GM19351 (cell line): ENCODE measurements around the gene MAPRE3.

Experiments
- ATAC-seq: cut with Tn5 transposase; IDR thresholded peaks from one replicate; pipeline ENCODE4 v1.9.1; 2021; ENCODE audit warnings: mild to moderate bottlenecking, moderate library complexity; ENCODE audit not compliant: unreplicated experiment

Gene MAPRE3

DNA sequence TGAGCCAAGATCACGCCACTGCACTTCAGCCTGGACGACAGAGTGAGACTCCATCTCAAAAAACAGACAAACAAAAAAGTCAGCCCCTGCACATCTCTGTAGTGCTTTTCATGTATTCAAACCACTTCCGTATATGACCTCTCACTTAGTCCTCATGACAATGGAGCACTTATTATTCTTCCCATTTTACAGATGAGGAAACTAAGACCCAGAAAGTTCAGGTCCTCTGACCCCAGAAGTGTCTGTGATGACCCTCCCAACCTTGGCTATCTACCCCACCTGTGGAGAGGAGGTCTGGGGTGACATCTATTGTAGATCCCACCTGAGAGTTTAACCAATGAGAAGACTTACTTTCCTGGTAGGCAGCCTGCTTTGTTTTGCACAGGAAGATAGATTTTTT, 21.6 kb upstream of the MAPRE3 start:
- no peak for ATAC-seq

DNA sequence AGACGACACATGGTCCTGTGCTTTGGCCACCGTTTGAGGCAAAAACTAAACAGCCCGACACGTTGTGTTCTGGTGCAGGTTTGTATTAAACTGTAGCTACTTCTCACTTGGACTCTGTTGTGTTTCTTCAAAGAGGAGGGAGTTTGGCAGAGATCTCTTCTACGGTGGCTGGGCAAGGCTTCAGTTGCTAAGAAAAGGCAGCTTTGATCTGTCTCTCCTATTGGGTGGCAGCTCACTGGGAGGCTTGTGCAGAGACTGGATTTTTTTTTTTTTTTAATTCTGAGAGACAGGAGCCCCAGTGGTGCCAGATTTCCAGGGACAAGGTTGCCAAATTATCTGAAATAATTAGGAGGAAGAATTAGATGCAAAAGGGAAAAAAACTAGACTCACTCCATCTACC, 20.2 kb upstream of the MAPRE3 start:
- no peak for ATAC-seq

DNA sequence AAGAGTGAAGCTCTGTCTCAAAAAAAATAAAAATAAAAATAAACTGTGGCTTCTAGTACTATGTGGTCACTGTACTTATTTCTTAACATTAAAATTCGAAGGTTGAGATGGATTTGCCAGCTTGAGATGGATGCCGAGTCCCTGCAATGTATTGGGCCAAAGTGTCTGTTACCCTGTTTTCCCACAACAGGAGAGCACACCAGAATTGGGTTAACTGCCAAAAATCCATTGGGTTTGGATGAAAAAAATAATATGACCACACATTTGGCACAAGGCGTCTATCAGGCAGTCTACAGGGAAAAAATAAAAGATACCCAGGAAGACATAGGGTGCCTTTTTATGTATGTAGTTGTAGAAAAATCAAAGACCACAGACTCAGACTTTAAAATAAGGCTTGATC, 19.2 kb upstream of the MAPRE3 start:
- no peak for ATAC-seq

DNA sequence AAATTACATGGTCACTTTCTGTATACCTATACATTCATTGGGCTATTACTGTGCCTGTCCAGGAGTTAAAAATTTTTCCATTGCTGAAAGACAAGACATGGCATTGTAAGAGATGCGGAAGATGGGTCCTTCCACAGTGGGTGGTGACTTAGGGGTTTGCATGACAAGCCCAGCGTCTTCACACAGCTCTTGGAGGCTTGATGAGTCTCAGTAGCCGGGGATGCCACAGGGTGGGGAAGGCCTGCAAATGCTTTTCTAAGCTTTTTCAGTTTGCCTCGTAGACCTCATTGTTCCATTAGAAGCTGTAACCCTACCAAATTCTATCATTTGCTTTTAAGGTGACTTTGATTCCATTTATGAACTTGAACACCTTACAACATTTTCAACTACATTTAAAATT, 18.1 kb upstream of the MAPRE3 start:
- no peak for ATAC-seq

DNA sequence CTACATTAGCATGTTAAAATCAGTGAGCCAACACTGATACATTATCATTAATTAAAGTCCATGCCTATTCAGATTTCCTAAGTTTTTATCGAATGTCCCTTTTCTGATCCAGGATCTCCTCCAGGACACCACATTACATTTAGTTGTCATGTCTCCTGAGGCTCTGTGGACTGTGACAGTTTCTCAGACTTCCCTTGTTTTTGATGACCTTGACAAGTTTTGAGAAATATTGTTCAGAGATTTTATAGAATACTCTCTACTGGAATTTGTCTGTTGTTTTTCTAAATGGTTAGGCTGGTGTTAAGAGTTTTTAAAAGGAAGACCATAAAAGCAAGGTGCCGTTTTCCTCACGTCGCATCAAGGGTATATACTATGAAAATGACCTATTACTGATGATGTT, 16.3 kb upstream of the MAPRE3 start:
- no peak for ATAC-seq

DNA sequence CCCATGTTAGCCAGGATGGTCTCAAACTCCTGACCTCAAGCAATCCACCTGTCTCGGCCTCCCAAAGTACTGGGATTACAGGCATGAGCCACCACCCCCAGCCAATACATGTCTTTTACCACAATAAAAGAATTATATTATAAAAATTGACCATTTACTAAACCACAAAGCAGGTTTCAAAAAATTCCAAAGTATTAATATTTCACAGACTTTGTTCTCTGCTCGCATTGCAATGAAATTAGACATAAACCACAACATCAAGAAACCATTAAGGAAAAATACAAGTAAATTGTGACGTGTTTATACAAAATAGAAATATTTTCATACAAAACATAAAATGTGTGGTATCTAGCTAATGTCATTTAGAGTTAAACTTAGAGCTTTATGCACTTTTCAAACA, 13.4 kb upstream of the MAPRE3 start:
- ATAC-seq, result no peak

DNA sequence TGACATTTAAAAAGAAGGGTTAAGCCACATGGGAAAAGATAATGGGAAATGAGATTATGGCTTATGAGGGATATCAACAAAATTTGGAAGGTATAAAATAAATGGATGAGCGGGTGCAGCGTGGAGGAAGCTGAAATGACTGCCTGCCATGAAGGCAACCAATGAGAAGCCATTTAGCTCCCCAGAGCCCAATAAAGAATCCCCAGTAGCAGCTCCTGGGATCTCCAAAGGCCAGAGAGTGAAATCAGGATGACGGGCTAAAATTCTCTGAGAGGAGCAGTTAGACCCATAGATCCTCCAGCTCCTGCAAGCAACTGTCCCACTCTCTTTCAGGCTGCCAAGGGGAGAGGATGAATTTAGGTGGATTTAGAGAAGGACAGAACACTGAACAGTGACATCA, 12.9 kb upstream of the MAPRE3 start:
- ATAC-seq, result no peak

DNA sequence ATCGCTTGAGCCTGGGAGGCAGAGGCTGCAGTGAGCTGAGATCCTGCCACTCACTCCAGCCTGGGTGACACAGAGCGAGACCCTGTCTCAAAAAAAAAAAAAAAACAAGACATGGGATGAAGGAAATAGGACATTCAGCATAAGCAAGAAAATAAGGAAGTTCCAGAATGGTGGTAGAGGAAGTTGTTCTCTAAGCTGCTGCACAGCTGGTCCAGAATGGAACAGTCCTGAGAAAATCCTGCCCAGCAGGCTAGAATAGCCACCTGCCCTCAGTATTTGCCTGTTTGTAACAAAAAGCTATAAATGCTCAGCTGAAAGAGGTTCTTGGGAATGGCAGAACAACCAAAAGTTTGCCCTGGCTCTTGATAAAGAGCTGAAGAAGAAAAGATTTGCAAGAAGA, 11.1 kb upstream of the MAPRE3 start:
- no peak for ATAC-seq

DNA sequence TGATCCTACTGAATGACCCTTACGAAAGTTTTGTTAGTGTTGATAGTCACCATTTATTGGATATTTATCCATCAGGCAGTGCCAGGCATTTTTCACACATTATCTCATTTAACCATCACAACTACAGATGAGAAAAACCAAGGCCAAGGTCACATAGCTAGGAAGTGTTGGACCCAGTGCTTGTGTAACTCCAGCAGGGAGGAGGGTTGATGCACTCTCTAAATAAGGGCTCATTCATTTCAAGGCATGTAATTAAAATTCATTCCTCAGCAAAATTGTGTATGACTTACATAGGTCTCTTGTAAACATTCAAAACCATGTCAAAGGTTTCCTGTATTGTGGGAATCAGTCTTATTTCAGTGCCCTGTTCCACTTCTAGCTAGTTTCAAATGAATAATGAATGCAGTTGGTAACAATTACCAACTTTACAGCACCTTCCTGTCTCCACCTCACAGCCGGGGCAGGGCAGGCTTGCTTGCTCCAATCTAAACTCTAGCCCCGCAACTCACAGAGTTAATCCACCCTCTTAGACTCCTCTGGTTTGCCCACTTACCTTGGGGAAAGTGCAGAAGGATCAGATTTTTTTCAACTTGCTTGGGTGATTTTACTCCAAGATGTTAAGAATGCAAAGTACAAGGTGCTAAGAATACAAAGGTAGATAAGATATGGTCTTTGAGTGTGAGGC, 5.8 kb upstream of the MAPRE3 start:
- no peak for ATAC-seq

DNA sequence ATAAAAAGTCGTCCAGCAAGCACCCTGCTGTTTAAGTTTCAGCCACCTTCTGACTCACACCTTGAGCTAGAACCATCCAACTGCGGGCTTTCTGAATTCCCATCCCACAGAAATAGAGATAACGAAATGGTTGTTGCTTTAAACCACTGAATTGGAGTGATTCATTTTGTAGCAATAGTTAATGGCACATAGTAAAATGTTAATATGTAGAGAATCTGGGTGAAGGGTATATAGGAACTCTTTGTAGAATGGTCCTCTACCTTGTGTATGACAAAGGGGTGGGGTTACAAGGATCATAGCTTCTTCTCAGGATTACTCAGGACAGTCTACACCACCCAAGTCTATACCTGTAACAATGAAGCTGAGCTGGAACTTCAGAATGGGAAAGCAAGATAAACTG, 2.4 kb upstream of the MAPRE3 start:
- ATAC-seq, result no peak

DNA sequence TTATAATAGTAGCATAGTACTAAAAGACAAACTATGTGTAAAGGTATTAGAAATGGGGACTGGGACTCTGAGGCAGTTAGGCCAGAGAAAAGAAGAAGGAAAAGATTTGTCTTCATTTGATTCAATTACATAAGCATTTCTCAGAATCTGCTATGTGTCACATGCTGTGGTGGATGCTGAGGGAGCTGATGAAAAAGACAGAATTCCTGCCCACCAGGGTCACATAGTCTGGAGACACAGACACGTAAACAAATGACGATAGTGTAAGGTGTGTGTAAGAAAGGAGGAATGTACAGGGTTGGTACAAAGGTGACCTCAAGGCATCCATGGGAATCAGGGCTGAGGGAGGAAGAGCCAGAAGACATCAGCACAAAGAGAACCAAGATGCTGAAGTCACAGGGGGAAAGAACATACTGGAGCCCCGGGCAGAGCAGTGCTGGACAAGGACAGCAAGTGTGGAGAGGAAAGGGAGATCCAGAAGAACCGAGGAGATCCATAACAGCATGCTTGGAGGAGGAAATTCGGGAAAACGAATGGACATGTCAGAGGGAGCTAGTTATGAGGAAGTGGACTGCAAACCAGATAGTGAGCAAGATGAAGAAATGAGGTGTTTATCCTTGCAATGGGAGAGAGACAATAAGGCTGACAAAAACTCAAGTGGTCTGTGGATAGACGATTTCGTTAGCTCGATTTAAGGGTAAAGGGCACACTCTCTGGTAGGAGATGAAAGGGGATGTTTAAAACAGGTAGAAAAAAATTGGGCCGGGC, 1.2 kb upstream of the MAPRE3 start:
- ATAC-seq, result no peak

DNA sequence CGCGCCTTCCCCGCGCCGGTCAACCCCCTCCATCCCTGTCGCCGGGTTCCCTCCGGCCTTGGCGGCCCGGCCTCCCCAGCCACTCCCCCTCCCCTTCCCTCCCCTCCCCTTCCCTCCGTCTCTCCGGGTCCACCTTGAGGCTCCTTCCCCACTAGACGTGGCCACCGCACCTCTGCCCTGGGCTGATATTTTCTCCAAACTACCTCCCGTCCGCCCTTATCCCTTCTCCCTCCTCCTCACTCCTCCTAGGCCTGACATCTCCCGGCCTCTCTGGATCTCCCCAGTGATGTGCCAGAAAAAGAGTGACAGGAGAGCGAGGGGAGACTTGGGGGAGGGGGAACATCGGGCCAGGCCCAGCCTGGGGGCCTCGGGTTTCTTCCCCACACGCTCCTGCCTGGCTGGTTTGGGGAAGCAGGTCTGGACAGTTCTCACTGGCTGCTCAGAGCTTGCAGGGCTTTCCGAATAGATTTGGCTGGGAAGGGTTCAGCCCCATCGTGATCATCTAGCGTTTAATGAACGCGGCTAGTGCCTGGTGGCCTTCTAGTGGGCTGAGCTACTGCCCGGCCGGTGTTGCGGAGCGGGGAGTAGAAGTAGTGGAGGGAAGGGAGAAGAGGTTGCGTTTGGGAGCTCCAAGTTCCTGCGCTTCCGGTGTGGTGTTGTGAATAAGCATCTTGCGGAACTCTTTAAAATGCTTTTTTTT, 641 bp downstream of the MAPRE3 start:
- no peak for ATAC-seq

DNA sequence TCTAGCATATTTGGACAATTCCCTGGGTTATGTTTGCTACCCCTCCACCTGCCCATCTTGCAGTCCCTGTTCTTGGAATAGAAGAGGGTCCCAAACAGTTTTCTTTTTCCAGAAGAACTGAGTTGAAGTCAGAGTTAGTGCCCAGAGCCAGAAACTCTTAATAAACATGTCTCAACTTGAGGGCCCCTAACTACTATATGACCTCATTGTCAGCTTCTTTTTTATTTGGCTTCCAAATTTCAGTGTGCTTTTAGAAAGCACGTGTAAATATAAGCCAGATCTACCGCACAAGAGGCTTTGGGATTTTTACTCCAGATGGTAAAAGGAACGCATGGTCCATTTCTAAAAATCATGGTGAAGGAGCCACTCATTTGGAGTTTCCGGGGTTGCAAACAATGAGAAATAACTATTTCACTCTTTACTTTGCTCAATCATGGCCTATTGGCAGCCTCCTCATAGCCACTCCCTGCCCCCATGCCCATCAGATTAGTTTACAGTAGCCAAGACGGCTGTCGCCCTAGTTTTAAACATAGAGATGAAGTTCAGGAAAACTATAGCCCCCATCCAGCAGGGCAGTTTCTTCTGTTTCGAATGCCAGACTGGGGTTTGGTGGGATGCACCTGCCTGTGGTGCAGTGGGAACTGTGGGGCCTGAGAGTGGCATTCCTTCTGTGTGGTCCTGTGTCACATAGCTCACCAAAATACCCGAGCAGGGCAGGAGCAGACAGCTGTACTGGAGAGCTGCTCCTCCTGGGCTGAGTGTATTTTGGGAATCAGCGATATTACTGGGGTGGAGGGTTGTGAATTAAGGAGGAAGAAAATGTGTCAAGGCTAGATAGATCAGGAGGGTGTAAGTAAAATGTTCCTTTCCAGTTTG, 1.7 kb downstream of the MAPRE3 start:
- ATAC-seq, result no peak

DNA sequence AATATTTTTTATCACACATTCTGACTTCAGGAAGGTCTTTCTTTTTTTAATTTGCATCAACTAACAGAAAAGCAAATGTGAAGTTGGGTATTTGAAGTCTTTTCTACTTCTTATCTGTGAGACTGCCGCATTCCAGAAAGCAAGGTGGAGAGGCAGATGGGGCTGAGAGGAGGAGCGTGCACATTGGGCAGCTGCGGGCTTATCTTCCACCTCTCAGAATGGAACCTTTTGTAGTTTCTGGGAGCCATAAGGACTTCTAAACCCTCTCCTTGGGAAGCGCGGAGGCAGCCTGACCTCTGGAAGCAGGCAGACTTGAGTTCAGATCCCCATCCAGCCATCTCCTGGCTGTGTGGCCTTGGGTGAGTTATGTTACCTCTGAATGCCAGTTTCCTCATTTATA, 3.9 kb downstream of the MAPRE3 start:
- no peak for ATAC-seq

DNA sequence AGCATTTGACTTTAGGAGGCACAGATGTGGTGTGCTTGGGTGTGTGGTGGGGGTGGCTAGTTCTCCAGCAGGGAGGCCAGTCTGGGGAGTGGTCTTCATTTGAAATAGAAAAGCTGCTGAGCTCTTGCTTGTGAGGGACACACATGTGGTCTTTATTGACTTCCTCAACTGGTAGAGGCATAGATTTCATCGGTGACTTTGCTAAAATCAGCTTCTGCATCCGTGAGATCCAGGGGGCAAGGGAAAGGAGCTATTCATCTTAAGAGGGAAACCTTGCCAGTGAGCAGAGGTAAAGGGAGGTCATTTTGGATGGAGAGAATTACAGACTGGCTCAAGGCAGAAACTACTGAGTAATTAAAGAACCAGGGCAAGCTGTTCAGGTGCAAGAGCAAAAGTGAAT, 4.7 kb downstream of the MAPRE3 start:
- no peak for ATAC-seq

DNA sequence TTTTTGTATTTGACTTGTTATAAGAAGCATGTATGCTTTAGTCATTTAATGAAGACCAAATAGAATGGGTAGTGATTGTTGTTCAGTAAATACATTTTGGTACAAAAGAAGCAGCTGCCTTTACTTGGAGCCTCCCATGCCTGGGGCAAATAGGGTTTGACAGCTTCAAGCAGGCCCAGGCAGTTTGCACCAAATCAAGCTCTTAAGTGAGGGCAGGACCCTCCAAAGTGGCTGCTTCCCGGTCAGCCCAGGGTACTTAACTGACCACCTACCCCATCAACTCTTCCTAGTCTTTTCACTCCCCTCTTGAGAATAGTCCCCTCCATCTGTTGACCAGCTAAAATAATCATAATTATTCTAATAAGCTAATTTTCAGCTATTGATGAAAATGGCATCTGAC, 5.2 kb downstream of the MAPRE3 start:
- ATAC-seq, result no peak

DNA sequence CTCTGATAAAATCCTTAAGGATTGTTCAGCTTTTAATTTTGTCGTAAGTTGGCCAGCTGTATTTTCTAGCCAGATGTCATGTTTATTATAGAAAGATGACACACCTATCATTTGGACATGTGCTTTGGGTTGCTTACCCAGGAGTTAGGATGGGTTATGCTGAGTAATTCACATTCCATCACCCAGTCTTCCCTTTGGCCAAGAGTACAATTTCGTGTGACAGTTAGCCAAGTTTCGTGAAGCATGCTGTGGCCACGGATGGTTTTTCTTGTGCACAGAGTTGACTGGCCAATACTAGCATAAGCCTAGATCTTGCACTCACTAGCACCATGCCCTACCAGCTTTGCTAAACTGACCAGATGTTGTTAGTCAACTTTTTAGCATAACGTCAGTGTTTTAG, 5.8 kb downstream of the MAPRE3 start:
- no peak for ATAC-seq

DNA sequence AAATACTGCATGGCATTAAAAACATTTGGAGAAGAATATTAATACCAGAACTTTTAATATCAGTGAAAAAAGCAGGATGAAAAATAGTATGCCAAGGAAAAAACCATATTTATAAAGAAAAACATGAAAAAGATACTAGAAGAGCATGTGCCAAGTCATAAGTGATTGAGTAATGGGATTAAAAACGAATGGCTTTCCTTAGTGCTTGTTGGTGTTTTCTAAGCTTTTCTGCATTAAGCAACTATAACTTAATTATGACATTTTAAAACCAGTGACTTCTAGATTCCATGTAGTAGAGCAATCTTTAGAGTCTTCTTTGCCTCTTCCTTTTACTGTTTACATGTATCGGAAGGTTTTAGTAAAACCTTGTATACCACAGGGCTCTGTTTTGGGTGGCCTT, 6.6 kb downstream of the MAPRE3 start:
- no peak for ATAC-seq

DNA sequence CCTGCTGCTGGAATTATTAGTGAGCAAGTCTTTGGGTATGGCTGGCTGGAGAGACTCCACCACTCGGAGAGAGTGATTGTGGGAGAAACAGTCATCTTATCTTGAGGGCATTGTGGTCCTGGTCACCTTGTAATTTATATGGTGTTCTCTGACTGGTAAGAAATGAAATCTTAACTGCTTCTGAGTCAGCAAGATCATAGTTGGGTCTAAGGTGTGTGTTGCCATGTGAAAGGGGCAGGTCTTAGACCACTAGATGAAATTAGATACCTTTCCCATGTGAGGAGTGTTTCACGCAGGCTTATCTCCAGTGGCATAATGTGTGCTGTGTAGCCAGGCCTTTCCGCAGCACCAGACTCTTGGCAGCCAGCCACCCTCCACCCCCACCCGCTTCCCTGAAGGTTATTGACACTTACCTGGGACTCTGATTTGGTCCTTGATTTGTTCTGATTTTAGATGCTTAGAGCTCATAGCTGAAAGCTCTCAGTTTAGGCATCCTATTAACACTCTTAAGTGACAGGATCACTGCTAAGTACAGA, 7.7 kb downstream of the MAPRE3 start:
- ATAC-seq, result no peak

DNA sequence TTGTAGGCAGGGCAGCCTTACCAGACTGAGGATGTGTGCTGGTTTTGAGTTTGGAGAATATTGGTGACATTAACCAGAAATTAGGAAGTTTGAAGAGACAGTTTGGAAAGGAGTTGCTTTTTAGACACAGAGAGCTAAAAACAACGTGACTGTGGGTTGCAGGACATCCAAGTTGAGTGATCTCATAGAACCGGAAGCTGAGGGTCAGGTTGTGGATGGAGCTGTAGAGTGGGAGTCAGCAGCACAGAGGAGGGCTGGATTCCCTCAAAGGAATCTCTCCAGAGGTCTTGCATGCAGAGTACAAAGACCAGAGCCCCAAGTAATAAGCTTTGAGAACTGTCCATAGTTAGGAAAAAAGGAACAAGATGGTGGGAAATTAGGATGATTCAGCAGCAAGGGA, 9.3 kb downstream of the MAPRE3 start:
- no peak for ATAC-seq

DNA sequence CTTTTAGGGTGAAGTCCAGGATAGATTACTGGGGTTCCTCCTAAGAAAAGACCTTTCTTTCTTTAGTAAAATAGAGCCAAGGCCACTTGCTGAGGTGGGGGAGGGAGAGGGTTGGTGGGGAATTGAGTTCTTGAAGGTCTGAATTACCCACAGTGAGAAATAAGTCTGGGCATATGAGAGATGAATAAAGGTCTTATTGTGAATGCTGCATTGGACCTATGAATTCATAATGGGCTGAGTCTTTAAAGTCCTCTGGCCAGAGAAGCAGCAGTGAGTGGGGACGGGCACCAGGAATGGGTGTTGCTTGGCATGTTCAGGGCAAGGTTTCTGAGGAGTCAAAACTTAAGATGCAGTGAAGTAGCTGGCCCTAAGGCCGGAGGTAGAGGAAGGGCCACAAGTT, 10.5 kb downstream of the MAPRE3 start:
- ATAC-seq, result no peak
